ENCODE data around the gene ADAMTS4. TPM values are rescaled to one million over a fixed set of nuclear protein-coding genes. Genes with fewer than 3 reads are reported as not detected.

ADAMTS4 gene
- total and polyA plus RNA-seq, 2 donors (not counting 3 experiments of a cell fraction or from before 2014, with no cell fraction given) = 2.5 to 13.6 TPM

GRCh38 chr1:161193561-161194235 is 5.2 kb downstream of the ADAMTS4 start:
- H3K27me3 ChIP-seq (ENCODE audit: control insufficient read depth in 2 of 2, insufficient read depth in 2 of 2, low read length in 2 of 2) = no peaks in the 10 kb centered on the region
- no TSS peak for BruUV-seq (replicated peaks)
- intact Hi-C loops (cut with micrococcal nuclease) (loop anchor here (2.0 kb wide), 1 partner anchor 97 kb away; no protein-coding TSS in a partner anchor), dilution Hi-C loops (cut with MboI; ENCODE audit: extremely low pct_ligation_motif_present, low sequenced_read_pairs) (no loop called here)
- no peak overlapping the region for H3K4me2 ChIP-seq (ENCODE audit: insufficient read depth, low read length)
- H3K36me3 ChIP-seq (ENCODE audit: control insufficient read depth in 2 of 2, extremely low read depth in 1 of 2, insufficient read depth in 2 of 2, low read length in 2 of 2) = peaks cover 3% of the 10 kb centered on the region in 2 experiments
- H3K4me3 ChIP-seq (replicated peaks in 1 of 3; ENCODE audit: insufficient read depth in 1 of 3, low read depth in 1 of 3, low read length in 3 of 3) = no peak overlapping the region
- FAIRE-seq (peak; percentile 70), DNase-seq (ENCODE audit: low read depth, low spot score) (no peak)
- no peaks in the 10 kb centered on the region for H3K9me3 ChIP-seq (replicated peaks; ENCODE audit: control insufficient read depth, insufficient read depth, low read length)
- CTCF ChIA-PET = interaction anchor here (0.7 to 6.2 kb wide), 16 partner anchors 8 to 246 kb away, joined by 3 to 54 read pairs (median 4); partner anchors contain the start of genes NDUFS2, PPOX and TOMM40L
- no peak overlapping the region for H3K27ac ChIP-seq (ENCODE audit: insufficient read depth, low read depth, low read length)
- H4K20me1 ChIP-seq (replicated peaks; ENCODE audit: control insufficient read depth, extremely low read depth, insufficient read depth, low read length) = no peaks in the 10 kb centered on the region
- no peak overlapping the region for H2AFZ ChIP-seq (ENCODE audit: low read depth, low read length)
- POLR2A ChIA-PET = interaction anchor here (1.6 kb wide), 1 partner anchor 32 kb away, joined by 5 read pairs; no protein-coding TSS in a partner anchor
- H3K9me1 ChIP-seq (replicated peaks; ENCODE audit: control insufficient read depth, extremely low read depth, insufficient read depth, low read length) = no peaks in the 10 kb centered on the region
- H3K9ac ChIP-seq (replicated peaks; ENCODE audit: extremely low read depth, insufficient read depth, low read length) = no peak overlapping the region
- peaks cover 30% of the 10 kb centered on the region for H3K4me1 ChIP-seq (ENCODE audit: control insufficient read depth, extremely low read depth, insufficient read depth, low read length)
- TF ChIP-seq EZH2 (IDR thresholded peaks at IDR 0.05; ENCODE audit: borderline replicate concordance, low read depth, low read length, severe bottlenecking) = no peak
- no peak for TF ChIP-seq POLR2AphosphoS5 (IDR thresholded peaks at IDR 0.05; ENCODE audit: insufficient read depth, low read depth, low read length)
- no peak for TF ChIP-seq FOS (IDR thresholded peaks at IDR 0.05; ENCODE audit: borderline replicate concordance, insufficient read depth, low read length)
- peak; percentile 49 for TF ChIP-seq MYC (IDR thresholded peaks at IDR 0.05; ENCODE audit: low read depth, low read length)
- TF ChIP-seq JUN (IDR thresholded peaks at IDR 0.05; ENCODE audit: borderline replicate concordance, insufficient read depth, insufficient read length, low read depth) = no peak
- no peak for TF ChIP-seq MAX (IDR thresholded peaks at IDR 0.05; ENCODE audit: insufficient read depth, insufficient read length)
- TF ChIP-seq GATA2 (IDR thresholded peaks at IDR 0.05; ENCODE audit: insufficient read depth, insufficient read length, low read depth, low read length) = no peak
- peak; percentile 36 to 61 for TF ChIP-seq CTCF (IDR thresholded peaks at IDR 0.05; ENCODE audit: extremely low read depth in 1 of 2, insufficient read depth in 1 of 2, low read depth in 1 of 2, low read length in 2 of 2)
- H3K79me2 ChIP-seq (ENCODE audit: control insufficient read depth, insufficient read depth, low read length) = peaks cover 33% of the 10 kb centered on the region

All from endothelial cell of umbilical vein (primary cell).